ENCODE measurements around the gene EXT2.

Gene EXT2

DNA sequence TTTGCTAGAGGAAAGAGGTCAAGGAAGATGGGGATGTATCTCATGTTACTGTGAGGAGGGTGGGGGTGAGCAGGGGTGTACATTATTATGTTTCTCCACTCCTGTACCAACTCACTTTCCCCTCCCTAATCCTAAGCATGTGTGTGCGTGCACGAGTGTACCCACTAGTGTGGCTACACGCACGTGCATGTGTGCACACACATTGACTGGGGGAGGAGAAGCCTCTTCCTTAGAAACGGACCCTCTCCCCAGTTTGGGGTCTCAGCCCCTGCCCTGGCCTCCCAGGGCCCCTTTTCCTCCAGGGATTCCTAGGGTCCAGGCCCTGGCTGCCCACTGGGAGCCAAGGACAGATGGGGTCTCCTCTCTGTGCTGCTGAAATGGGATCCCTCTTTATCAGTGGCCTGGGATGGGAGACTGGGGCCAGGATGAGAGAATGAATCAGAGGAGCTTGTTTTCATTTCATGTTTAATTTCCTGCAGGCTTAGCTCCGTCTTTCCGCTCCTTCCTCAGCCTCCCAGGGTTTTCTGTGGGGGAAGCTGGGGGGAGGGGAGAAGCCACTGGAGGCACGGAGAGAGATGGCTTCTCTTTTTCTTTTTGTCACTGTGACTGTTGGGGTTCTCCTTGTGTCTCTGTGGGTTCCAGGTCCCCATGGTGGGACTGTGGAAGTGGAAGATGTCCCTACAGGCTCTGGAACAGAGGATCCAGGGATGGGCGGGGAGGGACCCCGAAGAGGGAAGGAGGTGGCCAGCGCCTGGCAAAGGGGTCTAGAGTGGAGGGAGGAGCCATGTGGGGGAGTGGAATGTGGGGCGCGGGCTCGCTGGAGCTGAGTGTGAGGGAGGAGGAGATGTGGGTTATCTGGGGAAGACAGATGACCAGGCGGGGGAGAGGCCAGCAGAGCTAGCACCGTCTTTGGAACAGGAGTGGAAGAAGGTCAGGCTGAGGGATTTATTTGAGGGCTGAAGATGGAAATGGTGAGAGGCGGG, 174.2 kb downstream of the EXT2 start:
- TF ChIP-seq, protein P1, sequence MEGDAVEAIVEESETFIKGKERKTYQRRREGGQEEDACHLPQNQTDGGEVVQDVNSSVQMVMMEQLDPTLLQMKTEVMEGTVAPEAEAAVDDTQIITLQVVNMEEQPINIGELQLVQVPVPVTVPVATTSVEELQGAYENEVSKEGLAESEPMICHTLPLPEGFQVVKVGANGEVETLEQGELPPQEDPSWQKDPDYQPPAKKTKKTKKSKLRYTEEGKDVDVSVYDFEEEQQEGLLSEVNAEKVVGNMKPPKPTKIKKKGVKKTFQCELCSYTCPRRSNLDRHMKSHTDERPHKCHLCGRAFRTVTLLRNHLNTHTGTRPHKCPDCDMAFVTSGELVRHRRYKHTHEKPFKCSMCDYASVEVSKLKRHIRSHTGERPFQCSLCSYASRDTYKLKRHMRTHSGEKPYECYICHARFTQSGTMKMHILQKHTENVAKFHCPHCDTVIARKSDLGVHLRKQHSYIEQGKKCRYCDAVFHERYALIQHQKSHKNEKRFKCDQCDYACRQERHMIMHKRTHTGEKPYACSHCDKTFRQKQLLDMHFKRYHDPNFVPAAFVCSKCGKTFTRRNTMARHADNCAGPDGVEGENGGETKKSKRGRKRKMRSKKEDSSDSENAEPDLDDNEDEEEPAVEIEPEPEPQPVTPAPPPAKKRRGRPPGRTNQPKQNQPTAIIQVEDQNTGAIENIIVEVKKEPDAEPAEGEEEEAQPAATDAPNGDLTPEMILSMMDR (IDR thresholded peaks at IDR 0.05): no peak

DNA sequence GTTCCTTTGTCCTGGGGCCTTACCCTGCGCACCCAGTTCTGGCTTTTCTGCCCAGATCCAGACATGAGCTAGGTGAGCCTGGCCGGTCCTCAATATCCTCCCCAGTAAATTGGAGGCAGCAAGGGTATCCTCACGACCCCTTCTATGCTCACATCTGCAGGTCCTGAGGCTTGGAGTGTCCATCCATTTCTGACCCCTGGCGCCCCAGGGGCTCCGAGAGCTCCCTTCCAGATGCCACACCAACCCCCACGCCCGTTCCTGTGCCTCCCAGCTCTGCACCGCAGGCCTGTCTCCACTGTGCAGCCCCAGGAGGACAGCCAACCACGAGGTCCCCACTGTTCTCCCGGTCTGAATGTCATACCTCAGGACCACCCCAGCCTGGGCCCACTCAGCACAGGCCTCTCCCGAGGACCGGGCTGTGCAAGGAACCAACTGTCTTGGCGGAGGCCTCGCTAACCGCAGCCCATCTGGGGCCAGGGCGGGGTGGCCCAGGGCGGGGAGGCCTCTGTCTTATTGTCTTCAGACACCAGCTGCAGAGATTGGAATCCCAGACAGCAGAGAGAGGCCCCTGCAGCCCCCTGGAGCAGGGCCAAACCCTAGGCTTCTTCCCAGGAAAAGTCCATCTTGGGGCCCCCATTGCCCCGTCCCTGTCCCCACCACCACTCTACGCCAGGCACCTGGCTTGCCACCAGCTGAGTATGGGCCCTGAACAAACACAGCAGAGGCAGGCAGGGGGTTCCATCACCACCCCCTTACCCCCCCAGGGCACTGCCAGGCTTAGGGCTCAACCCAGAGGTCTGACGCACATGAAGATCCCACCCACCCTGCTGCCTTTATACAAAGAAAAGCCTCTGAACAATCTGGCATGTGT, 175.2 kb downstream of the EXT2 start:
- TF ChIP-seq, protein P1 (IDR thresholded peaks at IDR 0.05): no peak

- TF ChIP-seq, protein P1 (IDR thresholded peaks at IDR 0.05): no peak
Observed at GRCh38 chr11:44271286-44271685, 175.8 kb downstream of the EXT2 start.

- TF ChIP-seq, protein P1 (IDR thresholded peaks at IDR 0.05): no peak
Observed at GRCh38 chr11:44274404-44274803, 178.9 kb downstream of the EXT2 start.

GRCh38 chr11:44275241-44275640, 179.8 kb downstream of the EXT2 start:
- TF ChIP-seq, protein P1 (IDR thresholded peaks at IDR 0.05): no peak

DNA sequence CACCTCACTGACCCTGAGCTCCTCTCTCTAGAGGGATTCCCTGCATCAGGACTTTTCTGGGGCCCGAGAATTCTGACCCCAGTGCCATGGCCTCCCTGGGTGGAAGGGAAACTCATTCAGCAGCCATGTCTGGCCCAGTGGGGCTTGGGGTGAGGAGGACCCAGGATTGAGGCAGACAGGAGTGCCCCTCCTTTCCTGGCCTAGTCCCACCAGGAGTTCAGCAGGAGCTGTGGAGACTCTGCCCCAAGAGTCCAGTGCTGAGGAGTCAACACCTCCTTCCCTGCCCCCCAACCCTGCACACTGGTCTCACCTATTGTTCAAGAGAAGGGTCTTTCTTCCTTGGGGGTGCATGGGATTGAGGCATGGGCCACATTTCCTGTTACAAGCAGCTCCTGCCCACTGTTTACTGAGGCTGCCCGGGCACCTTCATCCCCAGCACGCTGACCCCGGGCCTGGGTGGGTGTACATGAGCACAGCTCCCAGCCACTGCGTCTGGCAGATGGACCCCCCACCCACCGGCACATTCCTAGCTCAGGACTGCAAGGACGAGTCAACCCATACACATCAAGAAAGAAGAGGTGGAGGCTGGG, 180.6 kb downstream of the EXT2 start:
- TF ChIP-seq, protein P1 (IDR thresholded peaks at IDR 0.05): no peak
